PC-3 (cell line): ENCODE data around the gene CRYBG3.

Experiments
- EZH2 ChIP-seq: fragments of 300-600 bp; sonication (generic); IDR thresholded peaks from one replicate; pipeline ENCODE4 v1.6.1; 2017; ENCODE audit warnings: antibody characterized with exemption, mild to moderate bottlenecking, low read length; ENCODE audit not compliant: unreplicated experiment
- EZH2phosphoT487 ChIP-seq: fragments of 300-600 bp; sonication (generic); IDR thresholded peaks from 2 replicates; pipeline ENCODE4 v1.6.1; 2018; ENCODE audit warnings: mild to moderate bottlenecking, antibody characterized with exemption, low read length, borderline replicate concordance
- TF ChIP-seq, protein P1 (sequence below): fragments of 300-600 bp; sonication (generic); conservative IDR thresholded peaks from 2 replicates; pipeline ENCODE4 v1.5.1; 2017; ENCODE audit warnings: antibody characterized with exemption, low read depth, mild to moderate bottlenecking, low read length

DNA sequence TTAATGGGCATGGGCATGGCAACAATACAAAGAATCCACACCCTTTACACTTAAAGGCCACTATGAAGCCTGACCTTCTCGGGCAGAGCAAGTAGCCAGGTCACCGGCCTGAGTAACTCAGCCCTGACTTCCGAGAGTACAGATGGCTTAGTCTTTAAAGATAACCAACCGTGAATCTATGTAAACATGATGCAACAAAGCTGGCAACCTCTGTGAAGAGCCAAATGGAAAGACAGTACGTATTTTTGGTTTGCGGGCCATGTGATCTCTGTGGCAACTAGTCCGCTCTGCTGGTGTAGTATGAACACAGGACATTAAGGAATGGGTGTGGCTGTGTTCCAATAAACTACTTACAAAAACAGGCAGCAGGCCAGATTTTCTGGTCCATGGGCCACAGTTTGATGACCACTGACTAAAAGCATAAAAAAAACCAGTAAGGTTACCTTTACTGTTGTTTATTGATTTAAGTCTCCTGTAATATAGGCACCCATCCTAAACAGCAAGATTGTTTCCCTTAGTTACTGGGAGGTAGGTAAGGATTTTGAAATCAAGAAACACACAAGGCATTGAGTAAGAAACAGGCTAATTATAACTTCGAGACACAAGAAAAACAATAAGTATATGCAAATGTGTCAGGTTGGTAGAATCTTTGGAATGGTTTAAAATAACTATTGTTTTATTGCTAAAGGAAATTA, 136.0 kb downstream of the CRYBG3 start:
- TF ChIP-seq, protein P1, sequence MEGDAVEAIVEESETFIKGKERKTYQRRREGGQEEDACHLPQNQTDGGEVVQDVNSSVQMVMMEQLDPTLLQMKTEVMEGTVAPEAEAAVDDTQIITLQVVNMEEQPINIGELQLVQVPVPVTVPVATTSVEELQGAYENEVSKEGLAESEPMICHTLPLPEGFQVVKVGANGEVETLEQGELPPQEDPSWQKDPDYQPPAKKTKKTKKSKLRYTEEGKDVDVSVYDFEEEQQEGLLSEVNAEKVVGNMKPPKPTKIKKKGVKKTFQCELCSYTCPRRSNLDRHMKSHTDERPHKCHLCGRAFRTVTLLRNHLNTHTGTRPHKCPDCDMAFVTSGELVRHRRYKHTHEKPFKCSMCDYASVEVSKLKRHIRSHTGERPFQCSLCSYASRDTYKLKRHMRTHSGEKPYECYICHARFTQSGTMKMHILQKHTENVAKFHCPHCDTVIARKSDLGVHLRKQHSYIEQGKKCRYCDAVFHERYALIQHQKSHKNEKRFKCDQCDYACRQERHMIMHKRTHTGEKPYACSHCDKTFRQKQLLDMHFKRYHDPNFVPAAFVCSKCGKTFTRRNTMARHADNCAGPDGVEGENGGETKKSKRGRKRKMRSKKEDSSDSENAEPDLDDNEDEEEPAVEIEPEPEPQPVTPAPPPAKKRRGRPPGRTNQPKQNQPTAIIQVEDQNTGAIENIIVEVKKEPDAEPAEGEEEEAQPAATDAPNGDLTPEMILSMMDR = no peak
- TF ChIP-seq EZH2 (no peak), EZH2phosphoT487 (no peak)
